B cell (primary cell): Measurements from ENCODE around the gene EPHB1.

ENCODE experiments used
- CTCF ChIP-seq: fragments of 200-600 bp; IDR thresholded peaks from one replicate; pipeline ENCODE4 v1.8.0; 2022; ENCODE audit warnings: antibody characterized with exemption, mild to moderate bottlenecking
- EZH2 ChIP-seq: IDR thresholded peaks from 2 replicates; pipeline ENCODE4 v1.6.1; 2012; ENCODE audit warnings: borderline replicate concordance, low read depth, mild to moderate bottlenecking, moderate library complexity, low read length; ENCODE audit not compliant: insufficient read depth, poor library complexity, severe bottlenecking

- TF ChIP-seq CTCF (no peak), EZH2 (no peak)
Measured at GRCh38 chr3:134911586-134912548, 116.8 kb downstream of the EPHB1 start.
